Right ventricle myocardium superior (tissue), 1 donor: ENCODE measurements around the gene SGPL1. TPM values are rescaled to one million over a fixed set of nuclear protein-coding genes. Genes with fewer than 3 reads are reported as not detected.
"Not testable (repeated sequence)": the region's sequence is repeated elsewhere in the genome, so short reads cannot be mapped to it uniquely, and the experiment has no call there.

ENCODE experiments used
- ATAC-seq: fragments of 200-7000 bp; cut with Tn5 transposase; one replicate; pipeline ENCODE4 v1.9.1; 2020; ENCODE audit warnings: mild to moderate bottlenecking; ENCODE audit not compliant: poor library complexity
- DNase-seq: peaks from one replicate; pipeline ENCODE4 v3.0.0-alpha.2; 2020
- intact Hi-C: fragments of 100-400 bp; cut with DNase I; formaldehyde crosslinking; loops from one replicate; pipeline ENCODE4 v1.11.2; 2022
- long read RNA-seq: library from polyadenylated mRNA; unstranded; transcript quantifications from one replicate; pipeline ENCODE4 v2.0.0, GENCODE V29; 2021
- total RNA-seq: library from RNA; stranded (reverse); fragmentation: NEBNext Ultra II Directional; extraction: Animal tissue kit (Norgen Biotek cat#: 25700); gene quantifications from one replicate; pipeline ENCODE4 v1.2.1, GENCODE V29; 2021
- donor health status: DM: no; HTN: yes; CAD: no; lungs with severe emphysema.

SGPL1 gene, protein sequence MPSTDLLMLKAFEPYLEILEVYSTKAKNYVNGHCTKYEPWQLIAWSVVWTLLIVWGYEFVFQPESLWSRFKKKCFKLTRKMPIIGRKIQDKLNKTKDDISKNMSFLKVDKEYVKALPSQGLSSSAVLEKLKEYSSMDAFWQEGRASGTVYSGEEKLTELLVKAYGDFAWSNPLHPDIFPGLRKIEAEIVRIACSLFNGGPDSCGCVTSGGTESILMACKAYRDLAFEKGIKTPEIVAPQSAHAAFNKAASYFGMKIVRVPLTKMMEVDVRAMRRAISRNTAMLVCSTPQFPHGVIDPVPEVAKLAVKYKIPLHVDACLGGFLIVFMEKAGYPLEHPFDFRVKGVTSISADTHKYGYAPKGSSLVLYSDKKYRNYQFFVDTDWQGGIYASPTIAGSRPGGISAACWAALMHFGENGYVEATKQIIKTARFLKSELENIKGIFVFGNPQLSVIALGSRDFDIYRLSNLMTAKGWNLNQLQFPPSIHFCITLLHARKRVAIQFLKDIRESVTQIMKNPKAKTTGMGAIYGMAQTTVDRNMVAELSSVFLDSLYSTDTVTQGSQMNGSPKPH
- total RNA-seq = 11.6 TPM
- long read RNA-seq, full-length matches to known transcripts = 3 of 11 reads
- long read RNA-seq, partial matches to known transcripts = 4 of 11 reads
- long read RNA-seq, other reads (novel, unspliced or antisense) = 4 of 11 reads

- DNase-seq = peak; percentile 93
- intact Hi-C loops = loop anchor here (2.0 kb wide), 1 partner anchor 67 kb away; no protein-coding TSS in a partner anchor
- ATAC-seq = peak; percentile 98
Observed at GRCh38 chr10:70815504-70816219, at the start of gene SGPL1. Gene SGPL1, plus strand, starts transcription at chr10:70815948. Its CDS starts 906 bp downstream, at chr10:70816854.

- DNase-seq, intact Hi-C loops, ATAC-seq: not testable (repeated sequence)
Observed at GRCh38 chr10:70768026-70768685, 47.6 kb upstream of the SGPL1 start.

DNA sequence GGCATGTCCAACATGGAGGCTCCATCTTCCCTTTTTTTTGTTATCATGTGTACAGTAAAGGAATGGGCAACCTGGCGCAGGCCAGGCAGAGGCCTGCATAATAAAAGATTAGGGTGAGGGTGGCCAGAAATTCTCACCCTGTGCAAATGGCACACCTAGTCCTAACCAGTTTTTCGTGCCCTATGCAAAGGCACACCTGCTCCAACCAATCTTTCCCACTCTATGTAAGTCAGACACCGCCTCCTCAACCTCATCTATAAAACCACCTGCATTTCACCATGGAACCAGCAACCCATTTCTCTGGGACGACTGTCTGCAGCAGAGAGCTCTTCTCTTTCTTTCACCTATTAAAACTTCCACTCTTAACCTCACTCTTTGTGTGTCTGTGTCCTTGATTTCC is 46.6 kb upstream of the SGPL1 start:
- intact Hi-C loops = no loop called here
- no peak for ATAC-seq
- DNase-seq = no peak

GRCh38 chr10:70770001-70770400 is 45.7 kb upstream of the SGPL1 start:
- intact Hi-C loops = no loop called here
- DNase-seq = no peak

GRCh38 chr10:70770516-70770915 is 45.2 kb upstream of the SGPL1 start:
- DNase-seq, ATAC-seq, intact Hi-C loops: not testable (repeated sequence)

More at GRCh38 chr10:70770001-70770400, 45.7 kb upstream of the SGPL1 start:
- ATAC-seq = no peak

GRCh38 chr10:70771311-70772194 is 44.2 kb upstream of the SGPL1 start:
- ATAC-seq = no peak
- intact Hi-C loops = no loop called here
- DNase-seq = no peak

DNA sequence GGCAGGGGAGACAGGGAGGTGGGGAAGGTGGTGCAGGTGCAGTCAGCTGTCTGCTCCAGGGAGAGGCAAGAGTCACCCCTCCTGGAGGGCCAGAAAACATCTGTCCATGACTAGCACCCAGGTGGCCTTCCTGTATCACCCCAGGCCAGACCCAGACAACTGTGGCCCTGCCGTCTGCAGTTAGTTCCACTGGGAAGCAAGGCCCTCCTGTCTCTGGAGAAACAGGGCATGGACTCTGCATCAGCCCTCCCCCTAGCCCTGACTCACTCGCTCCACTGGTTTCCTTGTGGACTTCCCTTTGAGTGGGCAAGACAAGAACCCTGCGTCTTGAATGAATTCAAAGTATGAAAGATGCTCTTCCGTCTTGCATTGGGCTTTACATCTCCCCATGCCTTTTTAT is 43.1 kb upstream of the SGPL1 start:
- no peak for ATAC-seq
- DNase-seq = no peak
- intact Hi-C loops = no loop called here

DNA sequence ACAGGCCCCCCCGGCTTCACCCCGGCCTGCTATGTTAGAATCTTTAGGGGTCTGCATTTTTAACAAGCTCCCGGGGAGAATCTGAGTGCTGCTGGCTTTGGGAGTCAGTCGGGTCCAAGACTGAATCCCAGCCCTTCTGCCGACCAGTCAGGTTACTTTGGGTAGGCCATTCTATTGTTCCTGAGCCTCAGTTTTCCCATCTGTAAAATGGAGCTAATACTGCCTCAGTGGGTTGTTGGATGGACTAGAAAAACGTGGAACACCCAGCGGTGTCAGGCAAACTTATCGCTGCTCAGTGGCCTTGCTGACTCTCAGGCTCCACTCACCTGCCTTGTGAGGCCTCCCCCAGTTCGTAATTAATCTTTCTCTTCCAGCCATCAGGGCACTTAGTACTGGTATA is 42.3 kb upstream of the SGPL1 start:
- no peak for ATAC-seq
- intact Hi-C loops = no loop called here
- DNase-seq = no peak

GRCh38 chr10:70773965-70774809 is 41.6 kb upstream of the SGPL1 start:
- DNase-seq = no peak
- intact Hi-C loops = no loop called here
- no peak for ATAC-seq

- ATAC-seq (no peak), DNase-seq (peak; percentile 42)
- intact Hi-C loops = no loop called here
Observed at GRCh38 chr10:70774810-70775678, 40.7 kb upstream of the SGPL1 start.

DNA sequence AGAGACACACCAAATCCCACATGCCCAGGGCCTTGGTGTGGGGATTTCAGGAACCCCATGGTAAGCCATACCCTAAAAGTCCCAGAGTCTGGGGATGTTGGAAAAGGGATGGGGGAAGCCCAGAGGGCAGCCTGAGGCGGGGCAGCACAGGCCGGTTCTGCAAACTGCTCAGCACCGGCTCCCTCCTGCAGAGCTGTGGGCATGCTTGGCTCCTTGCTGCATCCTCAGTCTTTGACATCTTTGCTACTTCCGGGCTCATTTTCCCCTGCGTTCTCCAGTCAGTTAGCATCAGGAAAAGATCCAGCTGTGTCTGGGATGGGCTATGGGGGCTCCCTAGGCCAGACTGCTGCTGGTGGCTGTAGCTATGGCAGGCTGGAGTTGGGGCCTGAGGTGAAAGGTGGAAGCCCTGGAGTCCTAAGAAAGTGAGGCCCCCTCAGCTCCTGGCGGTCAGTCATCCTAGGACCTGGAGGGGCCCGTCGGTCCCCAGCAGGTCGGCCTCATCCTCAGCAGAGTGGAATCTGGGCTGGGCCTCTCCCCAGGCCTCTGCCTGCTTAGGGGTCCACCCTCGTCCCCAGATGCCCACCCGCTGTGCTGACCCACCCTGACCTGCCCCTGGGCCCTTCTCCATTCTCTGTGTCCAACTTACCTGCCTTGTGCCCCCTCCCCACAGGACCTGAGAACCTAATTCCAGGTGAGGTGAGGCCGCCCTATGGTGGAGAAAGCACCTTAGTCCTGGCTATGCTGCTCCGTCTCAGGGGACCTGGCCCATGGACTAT is 39.9 kb upstream of the SGPL1 start:
- ATAC-seq (no peak), DNase-seq (peak; percentile 30)
- intact Hi-C loops = no loop called here

GRCh38 chr10:70776455-70777005 is 39.2 kb upstream of the SGPL1 start:
- intact Hi-C loops = no loop called here
- no peak for ATAC-seq
- DNase-seq = peak; percentile 32

DNA sequence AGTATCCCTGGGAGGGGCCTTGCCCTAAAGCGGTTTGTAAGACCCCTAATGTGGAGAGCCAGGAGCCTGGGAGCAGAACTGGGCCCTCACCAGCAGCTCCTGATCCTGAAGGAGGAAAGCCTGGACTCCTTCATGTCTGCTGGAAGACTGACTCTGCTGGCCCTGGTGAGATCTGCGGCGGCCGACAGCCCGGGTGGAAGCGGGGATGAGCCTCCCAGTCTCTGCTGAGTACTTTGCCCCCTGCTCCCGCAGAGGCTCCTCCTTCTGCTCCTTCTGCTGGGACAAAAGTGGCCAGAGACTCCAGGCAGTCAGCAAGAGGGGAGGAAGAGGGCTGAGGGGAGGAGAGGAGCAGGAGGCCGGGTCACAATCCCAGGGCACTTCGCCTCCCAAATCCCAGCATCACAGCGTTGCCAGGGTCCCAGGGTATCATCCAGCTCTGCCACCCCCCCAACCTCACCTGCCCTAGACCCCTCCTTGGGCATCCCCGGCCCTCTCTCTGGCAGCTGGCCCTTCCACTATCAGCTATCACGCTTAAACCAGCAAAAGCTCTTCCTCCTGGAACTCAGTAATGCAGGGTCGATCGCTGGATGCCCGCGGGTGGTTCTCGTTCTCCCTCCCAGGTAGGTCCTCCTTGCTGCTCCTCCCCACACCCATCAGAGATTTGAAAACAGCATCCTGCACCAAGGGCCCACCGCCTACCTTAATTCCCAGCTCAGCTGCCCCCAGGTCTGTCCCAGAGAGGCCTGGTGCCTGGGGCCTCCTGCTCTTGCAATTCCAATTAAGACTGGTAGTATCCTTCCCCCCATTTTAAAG is 38.5 kb upstream of the SGPL1 start:
- intact Hi-C loops = no loop called here
- no peak for ATAC-seq
- DNase-seq = no peak

DNA sequence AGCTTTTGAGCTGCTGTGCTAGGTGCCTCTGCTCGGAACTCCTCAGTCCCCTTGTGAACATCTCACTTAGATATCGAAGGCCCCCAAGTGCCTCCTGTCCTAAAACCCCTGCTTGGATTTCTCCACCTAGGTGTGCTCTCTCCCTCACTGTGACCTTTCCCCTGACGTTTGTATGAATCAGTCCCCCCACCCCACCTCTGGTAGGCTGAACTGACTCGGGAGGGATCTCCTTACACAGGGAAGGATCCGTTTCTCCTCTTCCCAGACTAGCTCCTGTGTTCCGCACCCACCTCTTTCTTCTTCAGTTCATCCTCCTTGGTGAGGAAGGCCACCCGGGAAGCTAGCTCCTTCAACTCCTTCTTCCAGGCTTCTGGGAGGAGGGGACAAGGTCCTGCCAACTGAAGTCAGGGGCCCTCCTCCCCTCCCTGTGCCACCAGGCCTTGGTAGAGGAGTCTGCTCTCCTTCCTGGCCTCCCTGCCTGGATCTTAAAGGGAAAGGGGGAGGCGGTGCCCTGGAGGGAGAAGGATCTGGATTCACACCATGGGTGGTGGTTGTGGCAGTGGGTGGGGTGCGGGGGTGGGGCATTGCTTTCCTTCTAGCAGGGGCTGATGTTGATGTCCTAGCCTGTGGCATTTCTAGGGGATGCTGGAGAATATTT is 37.4 kb upstream of the SGPL1 start:
- intact Hi-C loops = no loop called here
- ATAC-seq (peak; percentile 11), DNase-seq (no peak)
